AG10803 (cell line): ENCODE measurements around the gene GPSM3.
A peak's percentile ranks its signal among the peaks of the same experiment; 100 is the strongest.

Experiments
- DNase-seq: peaks from one replicate; pipeline ENCODE4 v3.0.0; 2010; ENCODE audit warnings: low read depth
- H3K4me3 ChIP-seq: 2 replicates; pipeline ENCODE4 v1.5.1; 2011; ENCODE audit warnings: mild to moderate bottlenecking, low read length, control low read depth
- TF ChIP-seq, protein P1 (sequence below): conservative IDR thresholded peaks from 2 replicates; pipeline ENCODE4 v1.5.1; 2011; ENCODE audit warnings: mild to moderate bottlenecking, low read length, control low read depth, inconsistent platforms

Gene GPSM3

DNA sequence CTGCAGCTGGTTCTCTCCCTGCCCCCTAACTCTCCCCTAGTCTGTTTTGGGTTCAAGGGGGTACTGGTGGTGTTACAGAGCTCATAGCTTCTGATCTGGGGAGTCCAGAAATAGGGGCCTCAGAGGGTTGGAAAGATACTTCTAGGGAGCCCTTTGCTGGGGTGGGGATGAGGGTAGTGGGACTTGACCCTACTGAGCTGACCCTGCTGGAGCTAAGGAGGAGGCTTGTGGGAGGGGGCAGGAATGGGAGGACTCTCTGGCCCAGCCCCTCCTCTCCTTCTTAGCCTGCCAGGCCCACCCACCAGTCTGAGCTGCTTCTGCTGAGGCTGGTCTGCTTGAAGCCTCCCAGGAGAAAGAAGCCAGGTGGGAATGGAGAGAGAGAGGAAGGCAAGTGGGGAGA, 28.1 kb downstream of the GPSM3 start, which contains the start of gene EGFL8:
TSS of gene EGFL8 (plus strand) at position 301 of the 400 bp plus-strand sequence. CDS start 1,571 bp downstream, outside the sequence.
- H3K4me3 ChIP-seq, result no peak within 1 kb of the TSS
- no peak for DNase-seq
- TF ChIP-seq, protein P1, sequence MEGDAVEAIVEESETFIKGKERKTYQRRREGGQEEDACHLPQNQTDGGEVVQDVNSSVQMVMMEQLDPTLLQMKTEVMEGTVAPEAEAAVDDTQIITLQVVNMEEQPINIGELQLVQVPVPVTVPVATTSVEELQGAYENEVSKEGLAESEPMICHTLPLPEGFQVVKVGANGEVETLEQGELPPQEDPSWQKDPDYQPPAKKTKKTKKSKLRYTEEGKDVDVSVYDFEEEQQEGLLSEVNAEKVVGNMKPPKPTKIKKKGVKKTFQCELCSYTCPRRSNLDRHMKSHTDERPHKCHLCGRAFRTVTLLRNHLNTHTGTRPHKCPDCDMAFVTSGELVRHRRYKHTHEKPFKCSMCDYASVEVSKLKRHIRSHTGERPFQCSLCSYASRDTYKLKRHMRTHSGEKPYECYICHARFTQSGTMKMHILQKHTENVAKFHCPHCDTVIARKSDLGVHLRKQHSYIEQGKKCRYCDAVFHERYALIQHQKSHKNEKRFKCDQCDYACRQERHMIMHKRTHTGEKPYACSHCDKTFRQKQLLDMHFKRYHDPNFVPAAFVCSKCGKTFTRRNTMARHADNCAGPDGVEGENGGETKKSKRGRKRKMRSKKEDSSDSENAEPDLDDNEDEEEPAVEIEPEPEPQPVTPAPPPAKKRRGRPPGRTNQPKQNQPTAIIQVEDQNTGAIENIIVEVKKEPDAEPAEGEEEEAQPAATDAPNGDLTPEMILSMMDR, result no peak

DNA sequence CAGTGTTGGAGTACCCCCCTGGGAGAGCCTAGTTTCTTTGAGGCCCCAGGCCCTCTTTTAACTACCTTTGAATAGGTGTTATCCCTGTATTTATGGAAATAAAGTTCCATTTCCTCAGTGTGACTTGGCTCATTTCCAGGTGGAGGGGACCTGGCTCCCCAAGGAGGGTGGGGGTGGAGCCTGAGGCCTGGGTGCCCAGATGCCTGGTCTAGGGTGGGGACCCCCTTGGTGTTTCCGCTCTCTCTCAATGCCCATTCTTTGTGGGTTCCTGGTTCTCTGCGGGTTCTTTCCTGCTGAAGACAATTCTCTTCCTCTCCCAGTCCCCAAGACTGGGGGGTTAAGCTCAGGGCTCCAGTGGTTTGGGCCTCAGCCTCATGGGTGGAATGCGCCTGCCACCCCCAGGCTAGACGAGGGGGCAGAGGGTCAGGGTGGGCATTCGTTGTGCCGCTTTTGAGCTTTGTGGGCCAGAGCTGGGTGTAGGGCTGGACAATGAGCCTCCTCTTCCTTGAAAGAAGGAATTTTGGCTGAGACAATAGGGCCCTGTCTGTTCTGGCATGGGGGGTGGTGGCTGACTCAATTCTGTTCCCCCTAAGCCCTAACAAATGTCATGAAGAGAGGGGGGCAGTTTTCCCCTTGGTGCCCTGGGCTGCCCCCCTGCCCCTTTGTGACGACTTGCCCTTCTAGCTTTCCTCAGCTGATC, 28.7 kb downstream of the GPSM3 start:
- DNase-seq, result no peak
- H3K4me3 ChIP-seq, result no peak overlapping the region
- TF ChIP-seq, protein P1, result no peak

DNA sequence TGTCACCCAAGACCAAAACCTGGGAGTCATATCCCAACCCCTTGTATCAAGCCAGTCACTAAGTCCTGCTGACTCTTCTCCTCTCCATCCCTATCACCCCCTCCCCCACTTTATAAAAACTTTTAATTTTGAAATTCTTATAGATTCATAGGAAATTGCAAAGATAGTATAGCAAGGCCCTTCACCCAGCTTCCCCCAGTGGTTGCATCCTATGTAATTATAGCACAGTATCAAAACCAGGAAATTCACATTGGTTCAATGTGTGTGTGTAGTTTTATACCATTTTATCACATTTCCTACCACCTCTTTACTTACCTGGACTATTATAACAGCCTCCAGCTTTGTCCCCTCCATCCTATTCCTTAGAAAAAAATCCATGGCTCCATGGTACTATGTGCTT, 34.4 kb downstream of the GPSM3 start:
- TF ChIP-seq, protein P1, result no peak
- no peak overlapping the region for H3K4me3 ChIP-seq
- no peak for DNase-seq

DNA sequence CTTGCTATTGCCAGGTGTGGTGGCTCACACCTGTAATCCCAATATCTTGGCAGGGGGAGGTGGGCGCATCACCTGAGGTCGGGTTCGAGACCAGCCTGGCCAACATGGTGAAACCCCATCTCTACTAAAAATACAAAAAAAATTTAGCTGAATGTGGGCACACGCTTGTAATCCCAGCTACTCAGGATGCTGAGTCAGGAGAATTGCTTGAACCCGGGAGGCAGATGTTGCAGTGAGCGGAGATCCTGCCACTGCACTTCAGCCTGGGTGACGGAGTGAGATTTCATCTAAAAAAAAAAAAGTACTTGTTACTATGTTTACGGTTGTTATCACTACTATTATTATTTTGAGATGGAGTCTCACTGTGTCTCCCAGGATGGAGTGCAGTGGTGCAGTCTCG, 35.6 kb downstream of the GPSM3 start:
- no peak for DNase-seq
- H3K4me3 ChIP-seq, result no peak overlapping the region
- TF ChIP-seq, protein P1, result no peak

DNA sequence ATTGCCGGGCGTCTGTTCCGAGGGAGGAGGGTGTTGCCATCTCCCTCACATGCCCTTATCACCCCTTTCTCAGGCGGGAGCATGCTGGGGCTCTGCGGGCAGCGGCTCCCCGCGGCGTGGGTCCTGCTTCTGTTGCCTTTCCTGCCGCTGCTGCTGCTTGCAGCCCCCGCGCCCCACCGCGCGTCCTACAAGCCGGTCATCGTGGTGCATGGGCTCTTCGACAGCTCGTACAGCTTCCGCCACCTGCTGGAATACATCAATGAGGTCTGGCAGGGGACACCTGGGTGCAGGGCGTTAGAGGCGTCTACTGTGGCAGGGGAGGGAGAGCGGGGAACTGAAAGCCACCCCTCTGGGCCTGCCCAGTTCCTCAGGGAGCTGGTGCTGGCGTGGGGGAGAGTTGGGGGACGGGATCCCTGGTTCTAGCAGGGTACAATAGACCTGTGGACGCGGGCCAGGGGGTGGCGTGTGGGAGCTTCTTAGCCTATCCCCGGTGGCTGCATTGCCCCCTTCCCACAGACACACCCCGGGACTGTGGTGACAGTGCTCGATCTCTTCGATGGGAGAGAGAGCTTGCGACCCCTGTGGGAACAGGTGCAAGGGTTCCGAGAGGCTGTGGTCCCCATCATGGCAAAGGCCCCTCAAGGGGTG, 37.8 kb downstream of the GPSM3 start:
- TF ChIP-seq, protein P1, result peak; percentile 61
- peak; percentile 58 for DNase-seq
- peak overlapping the region; percentile 94 for H3K4me3 ChIP-seq

DNA sequence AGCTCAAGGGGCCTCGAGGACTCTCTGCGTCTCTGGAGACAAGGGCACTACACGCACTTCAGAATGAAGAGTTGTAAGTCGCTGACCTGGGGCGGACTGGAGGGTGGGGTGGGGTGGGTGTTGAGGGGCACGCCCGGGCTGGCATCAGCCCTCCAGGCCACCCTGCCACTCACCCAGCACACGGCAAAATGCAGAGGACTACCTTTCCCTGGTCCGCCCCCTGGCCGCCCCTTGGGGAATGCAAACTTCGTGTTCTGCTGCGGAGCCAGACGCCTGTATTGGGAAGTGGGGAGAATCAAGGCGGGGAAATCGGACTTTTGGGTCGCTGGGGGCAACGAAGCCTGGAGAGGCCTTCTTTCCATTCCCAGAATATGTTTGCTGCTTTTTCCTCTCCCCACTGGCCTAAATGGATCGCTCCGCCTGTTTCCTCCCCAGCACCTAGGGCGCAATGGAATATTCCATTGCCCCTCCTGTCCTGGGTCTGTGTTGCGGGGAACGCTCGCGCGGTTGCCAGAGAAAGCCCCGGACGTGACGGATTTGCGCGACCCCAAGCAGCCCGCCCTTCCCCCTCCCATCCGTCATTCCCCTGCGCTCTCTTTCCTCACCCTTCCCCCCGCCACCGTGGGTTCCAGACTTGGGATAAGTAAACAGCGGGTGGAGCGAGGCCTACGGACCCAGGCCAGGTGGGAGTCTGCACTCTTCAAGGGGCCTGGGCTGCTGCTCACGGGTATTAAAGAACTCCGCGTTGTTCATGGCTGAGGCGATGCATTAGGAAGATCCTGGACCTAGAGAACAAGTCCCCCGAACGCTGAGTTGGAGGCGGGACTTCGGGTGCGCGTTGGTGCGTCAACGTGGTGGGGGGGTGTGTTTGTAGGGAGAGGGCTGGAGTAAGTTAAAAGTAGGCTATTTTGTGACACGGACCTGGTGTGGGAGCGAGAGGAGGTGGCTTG, 38.6 kb downstream of the GPSM3 start, which contains the start of gene PPT2:
TSS of gene PPT2 (plus strand) at position 578 of the 950 bp plus-strand sequence. CDS start 454 bp downstream, outside the sequence.
- TF ChIP-seq, protein P1, result peak; percentile 30
- peak within 1 kb of the TSS; percentile 94 for H3K4me3 ChIP-seq
- DNase-seq, result peak; percentile 90
